HL-60 (cell line): ENCODE measurements around the gene INSIG2.

Source experiments
- GABPA ChIP-seq: IDR thresholded peaks from 2 replicates; pipeline ENCODE4 v1.6.1; 2012; ENCODE audit warnings: low read depth
- POLR2AphosphoS5 ChIP-seq: IDR thresholded peaks from 2 replicates; pipeline ENCODE4 v1.6.1; 2012; ENCODE audit warnings: low read depth
- SPI1 ChIP-seq: IDR thresholded peaks from 2 replicates; pipeline ENCODE4 v1.6.1; 2012; ENCODE audit warnings: low read depth, mild to moderate bottlenecking, borderline replicate concordance
- TF ChIP-seq, protein P1 (sequence below): IDR thresholded peaks from one replicate; pipeline ENCODE4 v1.5.1; 2011; ENCODE audit warnings: low read length, control low read depth, inconsistent platforms; ENCODE audit not compliant: insufficient read depth
- TF ChIP-seq, protein P2 (sequence below): IDR thresholded peaks from 2 replicates; pipeline ENCODE4 v1.6.1; 2012; ENCODE audit warnings: low read depth; ENCODE audit not compliant: insufficient replicate concordance

DNA sequence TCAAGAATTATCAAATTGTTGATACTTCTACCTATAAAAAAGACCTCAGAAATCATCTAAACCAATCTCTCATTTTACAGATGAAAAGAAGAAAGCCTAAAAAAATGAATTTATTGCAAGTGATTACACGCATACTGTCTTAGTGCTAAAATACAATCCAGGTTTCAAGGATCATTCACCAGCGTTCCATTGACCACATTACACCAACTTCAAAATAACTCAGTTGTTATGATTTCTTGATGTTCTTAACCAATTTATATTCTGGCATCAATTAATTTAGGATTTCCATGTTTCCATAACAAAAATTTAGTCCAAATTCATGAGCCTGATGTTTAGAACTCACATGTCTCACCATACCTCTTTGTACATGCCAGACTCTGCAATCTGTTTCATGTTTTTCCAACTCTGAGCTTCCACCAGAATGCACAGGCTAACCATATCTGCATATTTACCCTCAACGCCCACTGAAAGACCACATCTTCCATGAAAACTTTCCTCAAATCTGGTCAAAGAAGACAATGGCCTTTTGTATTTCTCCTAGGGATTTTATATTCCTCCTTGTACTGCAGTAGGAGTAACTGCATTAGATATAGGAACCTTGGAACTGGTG is 2.1 kb upstream of the INSIG2 start:
- TF ChIP-seq, protein P1, sequence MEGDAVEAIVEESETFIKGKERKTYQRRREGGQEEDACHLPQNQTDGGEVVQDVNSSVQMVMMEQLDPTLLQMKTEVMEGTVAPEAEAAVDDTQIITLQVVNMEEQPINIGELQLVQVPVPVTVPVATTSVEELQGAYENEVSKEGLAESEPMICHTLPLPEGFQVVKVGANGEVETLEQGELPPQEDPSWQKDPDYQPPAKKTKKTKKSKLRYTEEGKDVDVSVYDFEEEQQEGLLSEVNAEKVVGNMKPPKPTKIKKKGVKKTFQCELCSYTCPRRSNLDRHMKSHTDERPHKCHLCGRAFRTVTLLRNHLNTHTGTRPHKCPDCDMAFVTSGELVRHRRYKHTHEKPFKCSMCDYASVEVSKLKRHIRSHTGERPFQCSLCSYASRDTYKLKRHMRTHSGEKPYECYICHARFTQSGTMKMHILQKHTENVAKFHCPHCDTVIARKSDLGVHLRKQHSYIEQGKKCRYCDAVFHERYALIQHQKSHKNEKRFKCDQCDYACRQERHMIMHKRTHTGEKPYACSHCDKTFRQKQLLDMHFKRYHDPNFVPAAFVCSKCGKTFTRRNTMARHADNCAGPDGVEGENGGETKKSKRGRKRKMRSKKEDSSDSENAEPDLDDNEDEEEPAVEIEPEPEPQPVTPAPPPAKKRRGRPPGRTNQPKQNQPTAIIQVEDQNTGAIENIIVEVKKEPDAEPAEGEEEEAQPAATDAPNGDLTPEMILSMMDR, result no peak
- TF ChIP-seq GABPA (no peak), POLR2AphosphoS5 (no peak), SPI1 (no peak)
- TF ChIP-seq, protein P2, sequence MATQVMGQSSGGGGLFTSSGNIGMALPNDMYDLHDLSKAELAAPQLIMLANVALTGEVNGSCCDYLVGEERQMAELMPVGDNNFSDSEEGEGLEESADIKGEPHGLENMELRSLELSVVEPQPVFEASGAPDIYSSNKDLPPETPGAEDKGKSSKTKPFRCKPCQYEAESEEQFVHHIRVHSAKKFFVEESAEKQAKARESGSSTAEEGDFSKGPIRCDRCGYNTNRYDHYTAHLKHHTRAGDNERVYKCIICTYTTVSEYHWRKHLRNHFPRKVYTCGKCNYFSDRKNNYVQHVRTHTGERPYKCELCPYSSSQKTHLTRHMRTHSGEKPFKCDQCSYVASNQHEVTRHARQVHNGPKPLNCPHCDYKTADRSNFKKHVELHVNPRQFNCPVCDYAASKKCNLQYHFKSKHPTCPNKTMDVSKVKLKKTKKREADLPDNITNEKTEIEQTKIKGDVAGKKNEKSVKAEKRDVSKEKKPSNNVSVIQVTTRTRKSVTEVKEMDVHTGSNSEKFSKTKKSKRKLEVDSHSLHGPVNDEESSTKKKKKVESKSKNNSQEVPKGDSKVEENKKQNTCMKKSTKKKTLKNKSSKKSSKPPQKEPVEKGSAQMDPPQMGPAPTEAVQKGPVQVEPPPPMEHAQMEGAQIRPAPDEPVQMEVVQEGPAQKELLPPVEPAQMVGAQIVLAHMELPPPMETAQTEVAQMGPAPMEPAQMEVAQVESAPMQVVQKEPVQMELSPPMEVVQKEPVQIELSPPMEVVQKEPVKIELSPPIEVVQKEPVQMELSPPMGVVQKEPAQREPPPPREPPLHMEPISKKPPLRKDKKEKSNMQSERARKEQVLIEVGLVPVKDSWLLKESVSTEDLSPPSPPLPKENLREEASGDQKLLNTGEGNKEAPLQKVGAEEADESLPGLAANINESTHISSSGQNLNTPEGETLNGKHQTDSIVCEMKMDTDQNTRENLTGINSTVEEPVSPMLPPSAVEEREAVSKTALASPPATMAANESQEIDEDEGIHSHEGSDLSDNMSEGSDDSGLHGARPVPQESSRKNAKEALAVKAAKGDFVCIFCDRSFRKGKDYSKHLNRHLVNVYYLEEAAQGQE, result no peak
